GM23248 (cell line): ENCODE results near the gene ACVR1. TPM values are rescaled to one million over a fixed set of nuclear protein-coding genes. Genes with fewer than 3 reads are reported as not detected.

Source experiments
- DNase-seq: peaks from one replicate; pipeline ENCODE4 v3.0.0-alpha.2; 2015
- H2AFZ ChIP-seq: fragments of 200-600 bp; sonication (generic); 2 replicates; pipeline ENCODE4 v1.6.1; 2016; ENCODE audit warnings: antibody characterized with exemption
- H3F3A ChIP-seq: fragments of 200-600 bp; sonication (generic); 2 replicates; pipeline ENCODE4 v1.6.1; 2016; ENCODE audit warnings: mild to moderate bottlenecking, antibody characterized with exemption, mixed run types; ENCODE audit not compliant: insufficient read depth
- H3K27ac ChIP-seq: fragments of 200-600 bp; sonication (generic); 2 replicates; pipeline ENCODE4 v1.5.1; 2016; ENCODE audit warnings: mild to moderate bottlenecking
- H3K27me3 ChIP-seq: fragments of 200-600 bp; sonication (generic); replicated peaks from 2 replicates; pipeline ENCODE4 v1.6.1; 2016; ENCODE audit warnings: mild to moderate bottlenecking; ENCODE audit not compliant: insufficient read depth
- H3K36me3 ChIP-seq: fragments of 200-600 bp; sonication (generic); 2 replicates; pipeline ENCODE4 v1.6.1; 2016; ENCODE audit warnings: low read depth, mild to moderate bottlenecking
- H3K4me1 ChIP-seq: fragments of 200-600 bp; sonication (generic); 2 replicates; pipeline ENCODE4 v1.6.1; 2016; ENCODE audit warnings: mild to moderate bottlenecking; ENCODE audit not compliant: insufficient read depth
- H3K4me2 ChIP-seq: fragments of 200-600 bp; sonication (generic); one replicate; pipeline ENCODE4 v1.6.1; 2016; ENCODE audit warnings: mild to moderate bottlenecking; ENCODE audit not compliant: unreplicated experiment
- H3K4me3 ChIP-seq: fragments of 200-600 bp; sonication (generic); 2 replicates; pipeline ENCODE4 v1.5.1; 2016; ENCODE audit warnings: mild to moderate bottlenecking
- H3K79me2 ChIP-seq: fragments of 200-600 bp; sonication (generic); 2 replicates; pipeline ENCODE4 v1.6.1; 2016; ENCODE audit warnings: mild to moderate bottlenecking; ENCODE audit not compliant: insufficient read depth
- H3K9ac ChIP-seq: fragments of 200-600 bp; sonication (generic); 2 replicates; pipeline ENCODE4 v1.6.1; 2016; ENCODE audit warnings: mild to moderate bottlenecking
- H3K9me2 ChIP-seq: fragments of 200-600 bp; sonication (generic); 2 replicates; pipeline ENCODE4 v1.6.1; 2016; ENCODE audit warnings: mixed run types, mild to moderate bottlenecking, moderate library complexity; ENCODE audit not compliant: insufficient read depth
- H3K9me3 ChIP-seq: fragments of 200-600 bp; sonication (generic); one replicate; pipeline ENCODE4 v1.6.1; 2017; ENCODE audit warnings: low read depth
- H4K20me1 ChIP-seq: fragments of 200-600 bp; sonication (generic); 2 replicates; pipeline ENCODE4 v1.6.0; 2016; ENCODE audit not compliant: insufficient read depth
- EZH2 ChIP-seq: fragments of 200-600 bp; sonication (generic); IDR thresholded peaks from 2 replicates; pipeline ENCODE4 v1.6.1; 2018; ENCODE audit warnings: antibody characterized with exemption, mild to moderate bottlenecking; ENCODE audit not compliant: insufficient read depth, poor library complexity, severe bottlenecking
- EZH2phosphoT487 ChIP-seq: fragments of 200-600 bp; sonication (generic); IDR thresholded peaks from 2 replicates; pipeline ENCODE4 v1.6.1; 2018; ENCODE audit warnings: antibody characterized with exemption, moderate library complexity, mild to moderate bottlenecking, low read depth; ENCODE audit not compliant: insufficient read depth
- WGBS, 2 experiments: methylation state at CpG; one replicate each; pipeline ENCODE4 v1.1.6; 2015 to 2017; ENCODE audit warnings: low lambda C conversion rate in 2 of 2, low coverage in 1 of 2; ENCODE audit errors: missing lambda C conversion rate in 2 of 2; 5-methylcytosine and 5-hydroxymethylcytosine counted together
- in situ Hi-C: fragments of 300-500 bp; cut with MboI; formaldehyde crosslinking; loops from 2 replicates; pipeline ENCODE4 v1.15.0; 2020
- polyA plus RNA-seq: library from polyadenylated mRNA; unstranded; fragments of >200 nt; fragmentation: Nextera tagmentation; extraction: Ambion mirVana; gene quantifications from 2 replicates; pipeline ENCODE4 v1.2.1, GENCODE V29; 2016
- total RNA-seq: library from RNA; depleted of rRNA; stranded (reverse); fragments of >200 nt; shearing (Covaris generic); gene quantifications from 2 replicates; pipeline ENCODE4 v1.2.3, GENCODE V29; 2014

ACVR1 gene
- total and polyA plus RNA-seq, 2 experiments from 2014 or later = 16.2 to 31.3 TPM

GRCh38 chr2:157897106-157897971 lies 21.2 kb upstream of the ACVR1 start:
- in situ Hi-C loops = no loop called here
- no peaks in the 10 kb centered on the region for H3K36me3 ChIP-seq
- no peak overlapping the region for H3K4me3 ChIP-seq
- no peaks in the 10 kb centered on the region for H3K79me2 ChIP-seq
- H2AFZ ChIP-seq = no peak overlapping the region
- no peak overlapping the region for H3K9ac ChIP-seq
- H3K9me2 ChIP-seq = no peaks in the 10 kb centered on the region
- H4K20me1 ChIP-seq = no peaks in the 10 kb centered on the region
- H3K4me1 ChIP-seq = peaks cover 28% of the 10 kb centered on the region
- TF ChIP-seq EZH2 (no peak), EZH2phosphoT487 (no peak)
- H3K4me2 ChIP-seq = no peak overlapping the region
- no peak for DNase-seq
- H3F3A ChIP-seq = peaks cover 9% of the 10 kb centered on the region
- WGBS, 2 experiments = 88 to 96% methylated on average over 4 of the region's 4 CpGs
- H3K27ac ChIP-seq = no peak overlapping the region
- no peaks in the 10 kb centered on the region for H3K27me3 ChIP-seq
- no peaks in the 10 kb centered on the region for H3K9me3 ChIP-seq

- Histone ChIP-seq H3K9me2 (no peaks in the 10 kb centered on the region), H3K4me2 (peak overlapping the region; percentile 89), H3F3A (peaks cover 9% of the 10 kb centered on the region), H3K9ac (peak overlapping the region; percentile 66), H3K4me3 (peak overlapping the region; percentile 63), H3K36me3 (no peaks in the 10 kb centered on the region), H4K20me1 (no peaks in the 10 kb centered on the region), H3K79me2 (no peaks in the 10 kb centered on the region), H3K4me1 (peaks cover 28% of the 10 kb centered on the region), H3K9me3 (no peaks in the 10 kb centered on the region), H2AFZ (peak overlapping the region; percentile 46; the same call in 1 of the 2 replicates), H3K27ac (peak overlapping the region; percentile 71), H3K27me3 (no peaks in the 10 kb centered on the region)
- in situ Hi-C loops = no loop called here
- peak; percentile 85 for DNase-seq
- TF ChIP-seq EZH2phosphoT487 (no peak), EZH2 (no peak)
- 50 to 58% methylated on average over 2 of the region's 2 CpGs for WGBS, 2 experiments
These were observed 19.4 kb upstream of the ACVR1 start for GRCh38 chr2:157895531-157895930.

GRCh38 chr2:157894694-157895435 lies 18.7 kb upstream of the ACVR1 start:
- H3K4me3 ChIP-seq = peak overlapping the region; percentile 63
- no peaks in the 10 kb centered on the region for H3K79me2 ChIP-seq
- no peaks in the 10 kb centered on the region for H3K9me2 ChIP-seq
- H3K27me3 ChIP-seq = no peaks in the 10 kb centered on the region
- no peaks in the 10 kb centered on the region for H3K36me3 ChIP-seq
- H3F3A ChIP-seq = peaks cover 9% of the 10 kb centered on the region
- peak; percentile 90 for DNase-seq
- peaks cover 28% of the 10 kb centered on the region for H3K4me1 ChIP-seq
- H3K9me3 ChIP-seq = no peaks in the 10 kb centered on the region
- WGBS, 2 experiments = 2 to 3% methylated on average over 12 of the region's 12 CpGs
- peak overlapping the region; percentile 89 for H3K4me2 ChIP-seq
- peak overlapping the region; percentile 46 for H2AFZ ChIP-seq
- H3K27ac ChIP-seq = peak overlapping the region; percentile 71
- H3K9ac ChIP-seq = peak overlapping the region; percentile 66
- no peak for TF ChIP-seq EZH2phosphoT487
- TF ChIP-seq EZH2 = no peak
- H4K20me1 ChIP-seq = no peaks in the 10 kb centered on the region
- in situ Hi-C loops = no loop called here

GRCh38 chr2:157893611-157894010 lies 17.5 kb upstream of the ACVR1 start:
- H3K36me3 ChIP-seq = no peaks in the 10 kb centered on the region
- no peak overlapping the region for H3K9ac ChIP-seq
- no peaks in the 10 kb centered on the region for H3K9me3 ChIP-seq
- no peak overlapping the region for H3K4me2 ChIP-seq
- H3K9me2 ChIP-seq = no peaks in the 10 kb centered on the region
- no peak overlapping the region for H3K4me3 ChIP-seq
- H3K79me2 ChIP-seq = no peaks in the 10 kb centered on the region
- H3K4me1 ChIP-seq = peaks cover 22% of the 10 kb centered on the region
- H2AFZ ChIP-seq = no peak overlapping the region
- WGBS, 2 experiments = 69 to 78% methylated on average over 4 of the region's 4 CpGs
- no peaks in the 10 kb centered on the region for H3K27me3 ChIP-seq
- DNase-seq = no peak
- H3K27ac ChIP-seq = no peak overlapping the region
- in situ Hi-C loops = no loop called here
- H3F3A ChIP-seq = peaks cover 9% of the 10 kb centered on the region
- TF ChIP-seq EZH2phosphoT487 (no peak), EZH2 (no peak)
- H4K20me1 ChIP-seq = no peaks in the 10 kb centered on the region
